ENCODE data around the gene GPAM. TPM values are rescaled to one million over a fixed set of nuclear protein-coding genes. Genes with fewer than 3 reads are reported as not detected.

The GPAM gene
- total RNA-seq, 1 donor = 10.5 TPM

- Histone ChIP-seq H3K27me3 (ENCODE audit: insufficient read depth, low read length) (peaks cover 2% of the 10 kb centered on the region), H3K79me2 (ENCODE audit: insufficient read depth, low read length) (no peaks in the 10 kb centered on the region), H3K4me3 (ENCODE audit: insufficient read depth, low read length) (no peak overlapping the region), H3K27ac (ENCODE audit: low read depth, low read length) (no peak overlapping the region), H2AFZ (ENCODE audit: low read length) (no peak overlapping the region), H4K20me1 (ENCODE audit: insufficient read depth, low read length) (no peaks in the 10 kb centered on the region), H3K36me3 (ENCODE audit: insufficient read depth, low read length) (no peaks in the 10 kb centered on the region), H3K4me1 (ENCODE audit: insufficient read depth, low read length) (no peaks in the 10 kb centered on the region), H3K4me2 (ENCODE audit: insufficient read depth, low read length) (no peak overlapping the region), H3K9me3 (ENCODE audit: low read depth, low read length) (no peaks in the 10 kb centered on the region)
- TF ChIP-seq CTCF (IDR thresholded peaks at IDR 0.05; ENCODE audit: extremely low read depth, low read depth, low read length) = no peak
- no peak for DNase-seq (ENCODE audit: insufficient read length, low spot score, missing footprints)
Observed at GRCh38 chr10:112191041-112191590, 7.6 kb upstream of the GPAM start.

- Histone ChIP-seq H3K79me2 (ENCODE audit: insufficient read depth, low read length) (no peaks in the 10 kb centered on the region), H3K36me3 (ENCODE audit: insufficient read depth, low read length) (no peaks in the 10 kb centered on the region), H3K4me3 (ENCODE audit: insufficient read depth, low read length) (no peak overlapping the region)
Observed at GRCh38 chr10:112189465-112189864, 5.9 kb upstream of the GPAM start.

GRCh38 chr10:112187527-112187926 is 4.0 kb upstream of the GPAM start:
- Histone ChIP-seq H3K4me3 (ENCODE audit: insufficient read depth, low read length) (no peak overlapping the region), H3K27ac (ENCODE audit: low read depth, low read length) (no peak overlapping the region), H3K79me2 (ENCODE audit: insufficient read depth, low read length) (peaks cover 7% of the 10 kb centered on the region), H2AFZ (ENCODE audit: low read length) (no peak overlapping the region), H3K4me2 (ENCODE audit: insufficient read depth, low read length) (no peak overlapping the region), H3K4me1 (ENCODE audit: insufficient read depth, low read length) (peaks cover 16% of the 10 kb centered on the region), H3K27me3 (ENCODE audit: insufficient read depth, low read length) (no peaks in the 10 kb centered on the region), H3K9me3 (ENCODE audit: low read depth, low read length) (no peaks in the 10 kb centered on the region), H3K36me3 (ENCODE audit: insufficient read depth, low read length) (no peaks in the 10 kb centered on the region), H4K20me1 (ENCODE audit: insufficient read depth, low read length) (no peaks in the 10 kb centered on the region)
- TF ChIP-seq CTCF (IDR thresholded peaks at IDR 0.05; ENCODE audit: extremely low read depth, low read depth, low read length) = no peak
- no peak for DNase-seq (ENCODE audit: insufficient read length, low spot score, missing footprints)

More at GRCh38 chr10:112189465-112189864, 5.9 kb upstream of the GPAM start:
- no peaks in the 10 kb centered on the region for H4K20me1 ChIP-seq (ENCODE audit: insufficient read depth, low read length)
- no peaks in the 10 kb centered on the region for H3K9me3 ChIP-seq (ENCODE audit: low read depth, low read length)
- no peak overlapping the region for H2AFZ ChIP-seq (ENCODE audit: low read length)
- peaks cover 2% of the 10 kb centered on the region for H3K27me3 ChIP-seq (ENCODE audit: insufficient read depth, low read length)
- no peak overlapping the region for H3K27ac ChIP-seq (ENCODE audit: low read depth, low read length)
- no peak overlapping the region for H3K4me2 ChIP-seq (ENCODE audit: insufficient read depth, low read length)
- DNase-seq (ENCODE audit: insufficient read length, low spot score, missing footprints) = no peak
- TF ChIP-seq CTCF (IDR thresholded peaks at IDR 0.05; ENCODE audit: extremely low read depth, low read depth, low read length) = no peak
- H3K4me1 ChIP-seq (ENCODE audit: insufficient read depth, low read length) = peaks cover 3% of the 10 kb centered on the region

- Histone ChIP-seq H3K36me3 (ENCODE audit: insufficient read depth, low read length) (no peaks in the 10 kb centered on the region), H3K4me2 (ENCODE audit: insufficient read depth, low read length) (no peak overlapping the region), H2AFZ (ENCODE audit: low read length) (no peak overlapping the region), H3K79me2 (ENCODE audit: insufficient read depth, low read length) (peaks cover 7% of the 10 kb centered on the region), H3K27ac (ENCODE audit: low read depth, low read length) (no peak overlapping the region), H3K4me1 (ENCODE audit: insufficient read depth, low read length) (peaks cover 18% of the 10 kb centered on the region), H3K4me3 (ENCODE audit: insufficient read depth, low read length) (no peak overlapping the region), H3K9me3 (ENCODE audit: low read depth, low read length) (no peaks in the 10 kb centered on the region), H4K20me1 (ENCODE audit: insufficient read depth, low read length) (no peaks in the 10 kb centered on the region), H3K27me3 (ENCODE audit: insufficient read depth, low read length) (no peaks in the 10 kb centered on the region)
- no peak for DNase-seq (ENCODE audit: insufficient read length, low spot score, missing footprints)
- TF ChIP-seq CTCF (IDR thresholded peaks at IDR 0.05; ENCODE audit: extremely low read depth, low read depth, low read length) = no peak
Observed at GRCh38 chr10:112185959-112186358, 2.4 kb upstream of the GPAM start.
